HG02885 (cell line): ENCODE measurements around the gene ZNF609.
"Not testable (repeated sequence)": the region's sequence is repeated elsewhere in the genome, so short reads cannot be mapped to it uniquely, and the experiment has no call there.

Experiments used
- ATAC-seq: cut with Tn5 transposase; IDR thresholded peaks from one replicate; pipeline ENCODE4 v1.9.1; 2021; ENCODE audit warnings: mild to moderate bottlenecking; ENCODE audit not compliant: unreplicated experiment, poor library complexity

The ZNF609 gene

GRCh38 chr15:64574301-64575017 is 114.1 kb downstream of the ZNF609 start:
- no peak for ATAC-seq

- no peak for ATAC-seq
These were observed 120.5 kb downstream of the ZNF609 start for GRCh38 chr15:64580696-64581407.

- no peak for ATAC-seq
These were observed 121.0 kb downstream of the ZNF609 start for GRCh38 chr15:64581408-64581761.

GRCh38 chr15:64582202-64582601 is 121.8 kb downstream of the ZNF609 start:
- ATAC-seq = no peak

- no peak for ATAC-seq
These were observed 123.1 kb downstream of the ZNF609 start for GRCh38 chr15:64583519-64583918.

GRCh38 chr15:64583983-64584382 is 123.6 kb downstream of the ZNF609 start:
- ATAC-seq = no peak

- no peak for ATAC-seq
These were observed 126.0 kb downstream of the ZNF609 start for GRCh38 chr15:64586259-64586870.

GRCh38 chr15:64586984-64587383 is 126.6 kb downstream of the ZNF609 start:
- ATAC-seq = no peak

- ATAC-seq = no peak
These were observed 129.2 kb downstream of the ZNF609 start for GRCh38 chr15:64589435-64590084.

- not testable (repeated sequence) for ATAC-seq
These were observed 132.5 kb downstream of the ZNF609 start for GRCh38 chr15:64592845-64593244.

GRCh38 chr15:64596701-64597476 is 136.5 kb downstream of the ZNF609 start:
- no peak for ATAC-seq

- ATAC-seq = no peak
These were observed 137.1 kb downstream of the ZNF609 start for GRCh38 chr15:64597477-64597822.

- no peak for ATAC-seq
These were observed 138.8 kb downstream of the ZNF609 start for GRCh38 chr15:64599226-64599625.

- ATAC-seq = no peak
These were observed 139.3 kb downstream of the ZNF609 start for GRCh38 chr15:64599716-64600115.

GRCh38 chr15:64600794-64601193 is 140.4 kb downstream of the ZNF609 start:
- ATAC-seq = no peak

- no peak for ATAC-seq
These were observed 143.9 kb downstream of the ZNF609 start for GRCh38 chr15:64604319-64604718.

GRCh38 chr15:64607416-64607815 is 147.0 kb downstream of the ZNF609 start:
- not testable (repeated sequence) for ATAC-seq

GRCh38 chr15:64610257-64610919 is 150.0 kb downstream of the ZNF609 start:
- ATAC-seq = no peak

GRCh38 chr15:64611085-64611725 is 150.8 kb downstream of the ZNF609 start:
- ATAC-seq = no peak
